Kidney (tissue), 14 donors: ENCODE results near the gene GOPC. TPM values are rescaled to one million over a fixed set of nuclear protein-coding genes. Genes with fewer than 3 reads are reported as not detected.

Experiments used
- DNase-seq, 5 donors: peaks; one replicate each; pipeline ENCODE4 v3.0.0-alpha.2; 2013 to 2020
- FAIRE-seq: peaks from 2 replicates; lab custom pipeline; 2012; peaks lifted over from hg19 to GRCh38; lab: Jason Lieb, UNC
- H3K27ac ChIP-seq, 2 donors: one replicate each; pipeline ENCODE4 v1.7.0; 2013; ENCODE audit warnings: low read depth in 2 of 2, low read length in 2 of 2, inconsistent platforms in 1 of 2
- H3K27me3 ChIP-seq: one replicate; pipeline ENCODE4 v1.7.1; 2013; ENCODE audit warnings: low read length, inconsistent platforms; ENCODE audit not compliant: control insufficient read depth, insufficient read depth
- H3K36me3 ChIP-seq, 3 donors: one replicate each; pipeline versions ENCODE4 v1.7.0 to v1.7.1; 2013; ENCODE audit warnings: low read length in 3 of 3, control low read depth in 1 of 3, inconsistent platforms in 1 of 3; ENCODE audit not compliant: insufficient read depth in 3 of 3, control insufficient read depth in 2 of 3
- H3K4me1 ChIP-seq, 3 donors: one replicate each; pipeline versions ENCODE4 v1.7.0 to v1.7.1; 2013; ENCODE audit warnings: low read length in 3 of 3, inconsistent platforms in 1 of 3, low read depth in 1 of 3; ENCODE audit not compliant: control insufficient read depth in 2 of 3, insufficient read depth in 2 of 3
- H3K4me3 ChIP-seq, 3 donors: one replicate each; pipeline versions ENCODE4 v1.7.0 to v1.8.1; 2013; ENCODE audit warnings: low read length in 3 of 3, control low read depth in 1 of 3, inconsistent platforms in 1 of 3
- H3K9ac ChIP-seq, 3 donors: one replicate each; pipeline versions ENCODE4 v1.7.0 to v1.7.1; 2013; ENCODE audit warnings: low read length in 3 of 3, control low read depth in 1 of 3, inconsistent platforms in 1 of 3
- H3K9me3 ChIP-seq, 3 donors: one replicate each; pipeline versions ENCODE4 v1.7.0 to v1.7.1; 2013; ENCODE audit warnings: low read length in 3 of 3, control low read depth in 1 of 3, inconsistent platforms in 1 of 3; ENCODE audit not compliant: control insufficient read depth in 2 of 3, insufficient read depth in 1 of 3
- intact Hi-C: fragments of 100-400 bp; cut with DNase I; formaldehyde crosslinking; loops from one replicate; pipeline ENCODE4 v1.11.1; 2022
- polyA plus RNA-seq: library from polyadenylated mRNA; stranded (reverse); fragments of 350-450 nt; fragmentation: Illumina TruSeq; extraction: RNeasy Lipid Tissue Mini Kit (QIAGEN cat#74804); gene quantifications from one replicate; pipeline ENCODE4 v1.2.3, GENCODE V29; 2014; ENCODE audit warnings: low read depth, low replicate concordance; ENCODE audit not compliant: insufficient read depth
- total RNA-seq: library from RNA; stranded (reverse); fragmentation: NEBNext Ultra II Directional; extraction: Animal tissue kit (Norgen Biotek cat#: 25700); gene quantifications from one replicate; pipeline ENCODE4 v1.2.1, GENCODE V29; 2021
- TF ChIP-seq, protein P1 (sequence below): IDR thresholded peaks from 3 replicates; pipeline ENCODE4 v1.5.1; 2012; ENCODE audit warnings: mild to moderate bottlenecking, moderate library complexity, borderline replicate concordance; ENCODE audit not compliant: insufficient read depth; ENCODE audit errors: extremely low read depth
- donor health status: control.
- donor health status: control.
- donor health status: control.
- donor health status: control.
- donor health status: control.
- donor health status: DM: yes; HTN: yes; CAD: no.
- donor health status: Normal renal cell carcinoma (clear cell type).

The GOPC gene
- total and polyA plus RNA-seq, 2 donors from 2014 or later = 12.5 to 21.4 TPM

- intact Hi-C loops = no loop called here
- Histone ChIP-seq H3K36me3 (peaks cover 0 to 5% (median 0%) of the 10 kb centered on the region in 3 donors), H3K4me1 (peaks cover 0 to 9% (median 7%) of the 10 kb centered on the region in 3 donors), H3K4me3 (no peak overlapping the region), H3K9ac (no peak overlapping the region), H3K27ac (no peak overlapping the region), H3K9me3 (no peaks in the 10 kb centered on the region), H3K27me3 (no peaks in the 10 kb centered on the region)
- TF ChIP-seq, protein P1, sequence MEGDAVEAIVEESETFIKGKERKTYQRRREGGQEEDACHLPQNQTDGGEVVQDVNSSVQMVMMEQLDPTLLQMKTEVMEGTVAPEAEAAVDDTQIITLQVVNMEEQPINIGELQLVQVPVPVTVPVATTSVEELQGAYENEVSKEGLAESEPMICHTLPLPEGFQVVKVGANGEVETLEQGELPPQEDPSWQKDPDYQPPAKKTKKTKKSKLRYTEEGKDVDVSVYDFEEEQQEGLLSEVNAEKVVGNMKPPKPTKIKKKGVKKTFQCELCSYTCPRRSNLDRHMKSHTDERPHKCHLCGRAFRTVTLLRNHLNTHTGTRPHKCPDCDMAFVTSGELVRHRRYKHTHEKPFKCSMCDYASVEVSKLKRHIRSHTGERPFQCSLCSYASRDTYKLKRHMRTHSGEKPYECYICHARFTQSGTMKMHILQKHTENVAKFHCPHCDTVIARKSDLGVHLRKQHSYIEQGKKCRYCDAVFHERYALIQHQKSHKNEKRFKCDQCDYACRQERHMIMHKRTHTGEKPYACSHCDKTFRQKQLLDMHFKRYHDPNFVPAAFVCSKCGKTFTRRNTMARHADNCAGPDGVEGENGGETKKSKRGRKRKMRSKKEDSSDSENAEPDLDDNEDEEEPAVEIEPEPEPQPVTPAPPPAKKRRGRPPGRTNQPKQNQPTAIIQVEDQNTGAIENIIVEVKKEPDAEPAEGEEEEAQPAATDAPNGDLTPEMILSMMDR = no peak
- DNase-seq = no peak
- no peak for FAIRE-seq
Measured at GRCh38 chr6:117550078-117550600, 52.2 kb downstream of the GOPC start.

DNA sequence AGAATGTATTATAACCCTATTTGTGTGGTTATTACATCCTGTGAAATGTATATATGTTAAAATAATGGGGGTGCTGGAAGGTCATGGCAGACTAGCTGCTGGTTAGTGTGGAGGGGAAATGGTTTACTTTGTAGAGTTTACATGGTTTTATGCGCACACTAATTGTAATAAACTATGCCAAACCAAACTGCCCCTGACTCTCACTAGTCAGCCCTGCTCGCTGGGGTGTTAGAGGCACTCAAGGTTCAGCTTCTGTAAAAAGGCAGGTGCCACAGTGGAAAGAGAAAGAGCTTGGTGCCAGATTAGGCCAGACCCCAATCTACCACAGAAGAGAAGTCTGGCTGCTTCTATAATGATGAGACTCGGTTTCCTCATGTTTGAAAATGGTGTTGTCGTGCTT, 52.7 kb downstream of the GOPC start:
- Histone ChIP-seq H3K4me1 (peaks cover 0 to 9% (median 7%) of the 10 kb centered on the region in 3 donors), H3K36me3 (peaks cover 0 to 5% (median 0%) of the 10 kb centered on the region in 3 donors), H3K9ac (no peak overlapping the region), H3K4me3 (no peak overlapping the region), H3K27ac (no peak overlapping the region), H3K27me3 (no peaks in the 10 kb centered on the region), H3K9me3 (no peaks in the 10 kb centered on the region)
- intact Hi-C loops = no loop called here
- TF ChIP-seq, protein P1 = no peak
- DNase-seq (no peak), FAIRE-seq (no peak)

- H3K36me3 ChIP-seq = peaks cover 0 to 5% (median 0%) of the 10 kb centered on the region in 3 donors
- peaks cover 0 to 9% (median 7%) of the 10 kb centered on the region in 3 donors for H3K4me1 ChIP-seq
- H3K4me3 ChIP-seq = peak overlapping the region in 1 of 3 donors; percentile 72
- peak overlapping the region in 1 of 2 donors; percentile 16 for H3K27ac ChIP-seq
- H3K9me3 ChIP-seq = no peaks in the 10 kb centered on the region
- DNase-seq = peak in 2 of 5 donors; percentile 27 to 33
- no peaks in the 10 kb centered on the region for H3K27me3 ChIP-seq
- no peak for FAIRE-seq
- TF ChIP-seq, protein P1 = no peak
- H3K9ac ChIP-seq = no peak overlapping the region
- intact Hi-C loops = no loop called here
Measured at GRCh38 chr6:117548797-117549301, 53.5 kb downstream of the GOPC start.
